ENCODE measurements around the gene CDADC1.
"Not testable (repeated sequence)": the region's sequence is repeated elsewhere in the genome, so short reads cannot be mapped to it uniquely, and the experiment has no call there.

CDADC1 gene

GRCh38 chr13:49238621-49239020 lies 9.1 kb upstream of the CDADC1 start:
- DNase-seq (ENCODE audit: low read depth) = no peak

GRCh38 chr13:49240017-49240416 lies 7.7 kb upstream of the CDADC1 start:
- DNase-seq (ENCODE audit: low read depth) = peak; percentile 3

- DNase-seq (ENCODE audit: low read depth) = no peak
Measured at GRCh38 chr13:49241296-49241695, 6.4 kb upstream of the CDADC1 start.

DNA sequence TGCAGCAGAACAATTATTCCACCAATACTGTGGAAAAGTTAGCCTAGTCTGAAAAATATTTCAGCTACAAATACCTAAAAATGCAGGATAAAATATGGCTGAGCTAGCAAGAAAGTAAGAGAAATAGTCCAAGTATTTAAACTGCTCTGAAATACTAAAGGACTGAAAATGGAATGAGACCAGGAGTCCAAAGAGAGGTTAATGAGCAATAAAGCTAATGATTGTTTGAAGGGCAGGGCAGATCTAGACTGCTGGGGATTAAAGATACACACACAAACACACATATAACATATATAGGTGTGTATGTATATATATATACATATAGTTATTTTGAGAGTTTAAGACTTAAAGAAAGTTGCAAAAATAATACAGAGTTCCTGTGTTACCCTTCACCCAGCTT lies 2.6 kb upstream of the CDADC1 start:
- no peak for DNase-seq (ENCODE audit: low read depth)

- DNase-seq (ENCODE audit: low read depth) = no peak
Measured at GRCh38 chr13:49246850-49247642, 679 bp upstream of the CDADC1 start.

- DNase-seq (ENCODE audit: low read depth) = no peak
Measured at GRCh38 chr13:49248622-49249002, 887 bp downstream of the CDADC1 start.

- no peak for DNase-seq (ENCODE audit: low read depth)
Measured at GRCh38 chr13:49251326-49251725, 3.6 kb downstream of the CDADC1 start.

GRCh38 chr13:49253310-49253709 lies 5.6 kb downstream of the CDADC1 start:
- no peak for DNase-seq (ENCODE audit: low read depth)

DNA sequence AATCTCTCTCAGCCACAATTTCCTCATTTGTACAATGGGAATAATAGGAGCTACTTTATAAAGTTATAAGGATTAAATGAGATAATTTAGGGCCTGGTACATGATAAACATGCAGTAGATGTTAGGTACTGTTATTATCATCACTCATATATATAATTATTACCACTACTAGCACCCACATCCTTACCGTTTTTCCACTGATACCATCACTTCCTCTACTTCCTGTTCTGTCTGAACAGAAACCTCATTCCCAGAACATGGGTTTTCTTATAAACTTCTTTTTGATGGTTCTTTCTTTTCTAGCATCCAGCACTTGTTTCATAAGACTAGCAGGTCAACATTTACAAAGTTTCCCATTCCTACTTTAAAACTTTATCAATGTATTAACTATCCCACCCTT lies 6.3 kb downstream of the CDADC1 start:
- DNase-seq (ENCODE audit: low read depth) = no peak

DNA sequence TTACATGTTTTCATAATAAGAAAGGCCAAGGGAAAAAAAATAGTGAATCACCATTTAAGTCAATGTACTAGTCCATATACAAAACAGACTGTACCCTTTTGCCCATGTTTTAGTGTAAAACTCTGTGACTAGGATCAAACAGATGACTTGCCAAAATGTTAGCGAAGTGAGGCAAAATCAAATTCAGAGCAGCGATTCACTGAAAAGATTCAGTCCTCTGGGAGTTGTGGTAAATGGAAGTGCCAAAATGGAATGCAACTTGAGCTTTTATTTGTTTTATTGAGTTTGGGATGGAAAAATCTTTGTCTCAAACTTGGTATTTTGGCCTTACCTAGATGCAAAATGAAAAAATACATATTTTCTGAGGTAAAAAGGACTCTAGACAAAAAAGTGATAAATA lies 9.1 kb downstream of the CDADC1 start:
- DNase-seq (ENCODE audit: low read depth) = no peak

- no peak for DNase-seq (ENCODE audit: low read depth)
Measured at GRCh38 chr13:49258089-49258796, 10.5 kb downstream of the CDADC1 start.

DNA sequence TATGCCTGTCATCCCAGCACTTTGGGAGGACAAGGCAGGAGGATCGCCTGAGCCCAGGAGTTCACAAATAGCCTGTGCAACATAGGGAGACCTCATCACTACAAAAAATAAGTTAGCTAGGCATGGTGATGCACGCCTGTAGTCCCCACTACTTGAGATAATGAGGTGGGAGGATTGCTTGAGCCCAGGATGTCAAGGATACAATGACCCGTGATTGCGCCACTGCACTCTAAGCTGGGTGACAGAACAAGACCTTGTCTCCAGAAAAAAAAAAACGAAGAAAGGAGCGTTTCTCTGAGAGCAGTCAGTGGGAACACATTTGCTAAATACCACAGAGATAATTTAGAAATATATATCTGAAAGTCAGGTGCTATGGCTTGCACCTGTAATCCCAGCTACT lies 11.9 kb downstream of the CDADC1 start:
- DNase-seq (ENCODE audit: low read depth) = no peak

DNA sequence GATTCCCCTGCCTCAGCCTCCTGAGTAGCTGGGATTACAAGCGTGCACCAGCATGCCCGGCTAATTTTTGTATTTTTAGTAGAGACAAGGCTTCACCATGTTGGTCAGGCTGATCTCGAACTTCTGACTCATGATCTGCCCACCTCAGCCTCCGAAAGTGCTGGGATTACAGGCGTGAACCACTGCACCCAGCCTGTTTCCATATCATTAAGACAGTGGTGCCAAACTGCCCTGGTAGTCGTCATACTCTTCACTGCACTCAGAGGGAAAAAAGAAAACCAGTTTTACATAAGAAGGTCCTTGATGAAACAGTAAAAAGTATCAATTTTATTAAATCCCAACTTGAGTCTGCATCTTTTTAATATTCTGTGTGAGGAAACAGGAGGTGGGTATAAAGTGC lies 14.9 kb downstream of the CDADC1 start:
- DNase-seq (ENCODE audit: low read depth) = no peak

DNA sequence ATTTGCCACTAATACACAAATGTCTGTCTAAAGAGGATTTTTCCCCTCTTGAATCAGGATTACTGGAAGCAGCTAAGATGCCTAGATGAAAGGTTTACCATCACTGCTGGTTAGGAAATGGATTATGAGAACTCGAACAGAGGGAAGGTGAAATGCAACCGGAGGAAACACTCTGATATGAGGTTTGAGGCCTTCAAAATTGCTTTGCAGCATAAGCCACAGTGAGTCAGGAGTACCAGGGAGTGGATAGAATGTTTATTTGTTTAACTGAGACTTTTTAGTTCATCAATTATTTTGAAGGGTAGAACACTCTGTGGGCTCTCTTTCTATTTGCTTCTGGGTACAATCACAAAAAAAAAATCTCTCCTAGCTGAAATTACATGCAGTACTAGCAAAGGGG lies 18.1 kb downstream of the CDADC1 start:
- DNase-seq (ENCODE audit: low read depth) = no peak

GRCh38 chr13:49271264-49271663 lies 23.5 kb downstream of the CDADC1 start:
- DNase-seq (ENCODE audit: low read depth) = no peak

DNA sequence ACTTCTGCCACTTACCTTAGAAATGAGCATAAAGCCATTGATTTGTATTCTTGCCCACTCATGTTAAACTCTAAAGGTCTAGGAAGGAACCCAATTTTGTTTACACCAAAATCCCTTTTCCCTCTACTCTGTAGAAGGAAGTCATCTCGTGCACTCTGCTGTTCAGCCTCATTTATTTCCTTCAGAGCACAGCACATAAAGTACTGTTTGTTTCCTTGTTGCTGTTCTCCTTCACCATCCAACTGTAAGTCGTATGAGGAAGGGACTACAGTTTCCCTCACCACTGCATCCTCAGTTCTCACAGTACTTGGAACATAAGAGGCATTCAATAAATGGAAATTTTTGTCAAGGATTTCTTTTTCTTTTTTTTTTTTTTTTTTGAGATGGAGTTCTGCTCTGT lies 24.6 kb downstream of the CDADC1 start:
- no peak for DNase-seq (ENCODE audit: low read depth)

DNA sequence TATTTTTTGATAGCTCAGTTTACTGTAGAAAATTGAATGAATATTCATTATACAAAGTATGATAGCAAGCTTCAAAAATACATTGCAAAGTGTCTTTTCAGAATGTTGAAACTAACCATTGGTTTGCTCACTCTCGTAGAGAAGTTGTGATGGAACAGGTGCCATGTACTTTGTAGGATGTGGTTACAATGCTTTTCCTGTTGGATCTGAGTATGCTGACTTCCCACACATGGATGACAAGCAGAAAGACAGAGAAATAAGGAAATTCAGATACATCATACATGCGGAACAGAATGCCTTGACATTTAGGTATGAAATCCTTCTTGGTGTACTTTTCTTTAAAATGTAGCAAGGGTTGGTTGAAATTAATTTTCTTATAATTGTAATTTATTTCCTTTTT lies 30.5 kb downstream of the CDADC1 start:
- DNase-seq (ENCODE audit: low read depth) = no peak

- DNase-seq (ENCODE audit: low read depth) = no peak
Measured at GRCh38 chr13:49279112-49279511, 31.4 kb downstream of the CDADC1 start.

DNA sequence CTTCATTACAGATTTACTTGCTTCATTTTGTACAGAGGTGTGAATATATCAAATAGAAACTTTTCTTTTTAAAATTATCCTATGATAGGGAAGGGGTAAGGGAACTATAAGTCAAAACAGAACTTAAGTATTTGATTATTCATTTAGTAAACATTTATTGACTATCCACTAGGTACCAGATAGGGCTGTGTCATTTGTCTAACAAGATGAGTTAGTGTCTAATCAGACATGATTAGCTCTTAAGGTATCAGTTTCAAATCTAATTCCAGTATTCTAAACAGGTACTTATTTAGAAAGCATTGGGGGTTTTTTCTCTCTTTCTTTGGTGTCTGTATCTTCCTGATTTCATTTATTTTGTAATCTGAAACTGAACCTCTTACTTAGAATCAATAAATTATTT lies 32.2 kb downstream of the CDADC1 start:
- DNase-seq (ENCODE audit: low read depth) = no peak

GRCh38 chr13:49287995-49288394 lies 40.3 kb downstream of the CDADC1 start:
- DNase-seq (ENCODE audit: low read depth) = no peak

- no peak for DNase-seq (ENCODE audit: low read depth)
Measured at GRCh38 chr13:49288458-49288857, 40.7 kb downstream of the CDADC1 start.

DNA sequence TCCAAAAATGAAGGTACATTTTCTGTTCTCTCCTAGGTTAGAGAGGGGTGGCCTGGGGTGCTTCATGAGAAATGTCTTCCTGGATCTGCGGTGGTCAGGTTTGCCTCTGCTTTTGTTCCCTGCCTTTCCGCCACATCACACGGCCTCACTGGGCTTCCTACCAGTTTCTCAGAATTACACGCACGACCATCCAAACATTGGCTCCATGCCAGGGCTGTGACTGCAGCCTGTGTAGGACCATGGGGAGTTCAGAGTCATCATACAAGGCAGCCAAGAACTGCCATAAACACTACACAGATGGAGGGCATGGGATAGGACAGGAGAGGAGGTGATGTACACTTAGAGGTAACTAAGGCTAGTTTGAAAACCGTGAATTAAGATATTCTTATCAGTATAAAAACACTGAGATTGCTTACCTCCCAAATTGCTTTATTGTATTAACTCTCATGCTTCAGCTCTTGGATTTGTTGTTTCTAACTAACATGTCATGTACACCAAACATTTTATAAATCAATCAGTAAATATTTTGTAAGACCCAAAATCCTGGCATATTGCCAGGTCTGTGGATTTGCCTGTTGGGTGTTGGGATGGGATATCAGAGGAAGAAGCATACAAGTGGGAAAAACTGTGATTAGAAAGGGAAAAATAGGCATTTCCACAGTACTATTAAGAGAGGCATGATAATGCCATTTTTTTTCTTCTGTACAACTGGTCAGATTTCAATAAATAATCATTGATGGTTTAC lies 45.2 kb downstream of the CDADC1 start:
- no peak for DNase-seq (ENCODE audit: low read depth)

- not testable (repeated sequence) for DNase-seq (ENCODE audit: low read depth)
Measured at GRCh38 chr13:49294723-49295122, 47.0 kb downstream of the CDADC1 start.
